Tibial nerve (tissue), 4 donors: ENCODE measurements around the gene PRKCE. TPM values are rescaled to one million over a fixed set of nuclear protein-coding genes. Genes with fewer than 3 reads are reported as not detected.

Source experiments
- DNase-seq, 2 donors: peaks; one replicate each; pipeline ENCODE4 v3.0.0-alpha.2; 2019; ENCODE audit warnings: low spot score in 2 of 2
- H3K27ac ChIP-seq, 4 donors: fragments of 200-600 bp; sonication (generic) in 3 of 4; one replicate each; pipeline ENCODE4 v1.5.1; 2017 to 2019; ENCODE audit warnings: mild to moderate bottlenecking in 1 of 4
- H3K27me3 ChIP-seq, 2 donors: fragments of 200-600 bp; sonication (generic) in 1 of 2; one replicate each; pipeline versions ENCODE4 v1.5.1 to v1.6.0; 2017 to 2019
- H3K36me3 ChIP-seq, 3 donors: fragments of 200-600 bp; sonication (generic); one replicate each; pipeline ENCODE4 v1.5.1; 2018 to 2019
- H3K4me1 ChIP-seq, 4 donors: fragments of 200-600 bp; sonication (generic) in 3 of 4; one replicate each; pipeline ENCODE4 v1.5.1; 2017 to 2019
- H3K4me3 ChIP-seq, 4 donors: fragments of 200-600 bp; sonication (generic) in 3 of 4; one replicate each; pipeline ENCODE4 v1.5.1; 2017 to 2019; ENCODE audit warnings: mild to moderate bottlenecking in 1 of 4, moderate library complexity in 1 of 4
- H3K9me3 ChIP-seq, 4 donors: fragments of 200-600 bp; sonication (generic) in 3 of 4; one replicate each; pipeline ENCODE4 v1.5.1; 2017 to 2019
- EP300 ChIP-seq, 2 donors: sonication (generic); formaldehyde crosslinking; IDR thresholded peaks; one replicate each; pipeline ENCODE4 v1.6.1; 2017; ENCODE audit warnings: antibody characterized with exemption in 2 of 2, mild to moderate bottlenecking in 1 of 2
- POLR2A ChIP-seq, 2 donors: fragments of 450-650 bp; IDR thresholded peaks; one replicate each; pipeline ENCODE4 v1.6.1; 2017; ENCODE audit warnings: antibody characterized with exemption in 2 of 2, mild to moderate bottlenecking in 2 of 2, moderate library complexity in 2 of 2
- WGBS, 2 donors: methylation state at CpG; one replicate each; pipeline ENCODE4 v1.1.5; 2018; 5-methylcytosine and 5-hydroxymethylcytosine counted together
- total RNA-seq, 4 donors: library from RNA; depleted of rRNA; stranded (reverse); fragments of >200 nt; gene quantifications; one replicate each; pipeline ENCODE4 v1.1.0, GENCODE V29; 2016
- TF ChIP-seq, protein P1 (sequence below), 5 experiments: fragments of 200-600 bp in 3 of 5; fragments of 450-650 bp in 2 of 5; sonication (generic) in 3 of 5; IDR thresholded peaks; one replicate each; pipeline ENCODE4 v1.5.1; 2016 to 2019; ENCODE audit warnings: antibody characterized with exemption in 5 of 5, mild to moderate bottlenecking in 3 of 5, moderate library complexity in 2 of 5

PRKCE gene
- total RNA-seq, 4 donors from 2014 or later: 14.4 to 22.4 (median 17.9) TPM

DNA sequence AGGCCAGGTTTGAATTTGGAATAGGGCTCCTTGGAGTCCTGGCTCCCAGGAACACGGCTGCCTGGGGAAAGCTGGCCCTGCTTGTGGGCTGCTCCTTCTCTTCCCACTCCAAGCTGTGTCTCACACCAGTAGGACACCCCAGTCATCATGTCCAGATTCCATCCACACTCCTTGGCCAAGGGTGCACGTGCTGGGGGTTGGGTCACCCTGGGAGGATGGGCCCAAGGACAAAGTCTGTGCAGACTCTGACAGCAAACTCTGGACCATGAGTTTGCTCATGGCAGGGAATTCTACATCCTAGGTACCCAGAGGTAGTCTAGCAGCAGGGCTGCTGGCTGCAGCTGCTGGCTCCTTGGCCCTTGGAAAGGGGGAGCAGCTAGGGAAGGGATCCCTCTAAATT is 543.4 kb downstream of the PRKCE start:
- no peak overlapping the region for H3K27ac ChIP-seq
- WGBS, 2 donors: 65 to 75% methylated on average over 2 of the region's 2 CpGs
- DNase-seq: no peak
- TF ChIP-seq, protein P1, sequence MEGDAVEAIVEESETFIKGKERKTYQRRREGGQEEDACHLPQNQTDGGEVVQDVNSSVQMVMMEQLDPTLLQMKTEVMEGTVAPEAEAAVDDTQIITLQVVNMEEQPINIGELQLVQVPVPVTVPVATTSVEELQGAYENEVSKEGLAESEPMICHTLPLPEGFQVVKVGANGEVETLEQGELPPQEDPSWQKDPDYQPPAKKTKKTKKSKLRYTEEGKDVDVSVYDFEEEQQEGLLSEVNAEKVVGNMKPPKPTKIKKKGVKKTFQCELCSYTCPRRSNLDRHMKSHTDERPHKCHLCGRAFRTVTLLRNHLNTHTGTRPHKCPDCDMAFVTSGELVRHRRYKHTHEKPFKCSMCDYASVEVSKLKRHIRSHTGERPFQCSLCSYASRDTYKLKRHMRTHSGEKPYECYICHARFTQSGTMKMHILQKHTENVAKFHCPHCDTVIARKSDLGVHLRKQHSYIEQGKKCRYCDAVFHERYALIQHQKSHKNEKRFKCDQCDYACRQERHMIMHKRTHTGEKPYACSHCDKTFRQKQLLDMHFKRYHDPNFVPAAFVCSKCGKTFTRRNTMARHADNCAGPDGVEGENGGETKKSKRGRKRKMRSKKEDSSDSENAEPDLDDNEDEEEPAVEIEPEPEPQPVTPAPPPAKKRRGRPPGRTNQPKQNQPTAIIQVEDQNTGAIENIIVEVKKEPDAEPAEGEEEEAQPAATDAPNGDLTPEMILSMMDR (IDR thresholded peaks at IDR 0.05): no peak
- no peak for TF ChIP-seq EP300 (IDR thresholded peaks at IDR 0.05)
- TF ChIP-seq POLR2A (IDR thresholded peaks at IDR 0.05): no peak
- H3K4me3 ChIP-seq: no peak overlapping the region
- no peaks in the 10 kb centered on the region for H3K9me3 ChIP-seq
- no peaks in the 10 kb centered on the region for H3K36me3 ChIP-seq
- H3K4me1 ChIP-seq: no peaks in the 10 kb centered on the region
- H3K27me3 ChIP-seq: no peaks in the 10 kb centered on the region

DNA sequence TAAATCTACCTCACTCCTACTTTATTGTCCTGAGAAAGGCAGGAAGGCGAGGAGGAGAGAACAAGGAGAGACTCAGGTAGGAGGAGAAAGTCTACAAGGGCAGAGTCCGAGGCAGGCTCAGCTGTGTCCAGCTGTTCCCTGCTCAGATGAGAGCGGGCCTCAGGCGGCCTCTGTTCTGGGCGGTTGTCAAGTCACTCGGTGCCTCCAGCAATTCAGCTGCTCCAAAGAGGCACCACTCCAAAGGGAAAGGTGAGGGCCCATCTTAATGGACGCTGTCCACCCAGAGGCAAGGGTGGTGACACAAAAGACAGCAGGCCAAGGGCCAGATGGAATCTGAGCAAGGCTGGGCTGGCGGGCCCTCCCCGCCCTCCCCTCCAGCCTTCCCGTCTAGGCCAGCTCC is 544.3 kb downstream of the PRKCE start:
- H3K4me1 ChIP-seq: peaks cover 0 to 8% (median 0%) of the 10 kb centered on the region in 4 donors
- H3K27ac ChIP-seq: no peak overlapping the region
- 94% methylated on average over 9 to 10 of the region's 10 CpGs for WGBS, 2 donors
- TF ChIP-seq, protein P1 (IDR thresholded peaks at IDR 0.05): no peak
- TF ChIP-seq EP300 (IDR thresholded peaks at IDR 0.05) (no peak), POLR2A (IDR thresholded peaks at IDR 0.05) (no peak)
- H3K4me3 ChIP-seq: no peak overlapping the region
- H3K9me3 ChIP-seq: no peaks in the 10 kb centered on the region
- no peaks in the 10 kb centered on the region for H3K27me3 ChIP-seq
- H3K36me3 ChIP-seq: no peaks in the 10 kb centered on the region
- DNase-seq: no peak

DNA sequence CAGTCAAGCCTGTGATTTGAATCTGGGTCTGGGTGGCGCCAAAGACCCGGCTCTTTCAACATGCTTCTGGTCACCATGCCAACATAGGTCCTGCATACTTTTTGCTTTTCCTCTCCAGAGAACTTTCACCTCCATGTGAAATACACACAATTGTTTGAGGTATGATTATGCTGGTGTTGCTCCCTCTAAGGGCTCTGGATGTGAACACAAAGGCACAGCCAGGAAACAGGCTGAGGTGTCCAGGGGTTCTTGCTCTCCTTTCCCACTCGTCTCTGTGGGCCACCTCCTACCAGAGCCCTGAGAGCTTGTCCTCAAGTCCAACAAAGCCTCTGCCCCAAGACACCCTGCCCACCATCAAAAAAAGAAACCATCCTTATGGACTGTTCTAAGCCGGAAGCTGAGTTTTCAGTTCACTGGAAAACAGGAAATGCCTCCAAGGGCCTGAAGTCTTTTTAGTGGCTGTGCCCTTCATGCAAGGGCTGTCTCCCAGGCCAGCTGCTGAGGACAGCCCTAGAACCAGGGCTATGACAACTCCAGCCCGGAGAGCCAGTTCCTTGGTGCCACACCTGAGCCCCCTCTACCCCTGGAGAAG is 545.5 kb downstream of the PRKCE start:
- H3K9me3 ChIP-seq: peaks cover 0 to 6% (median 0%) of the 10 kb centered on the region in 4 donors
- H3K4me1 ChIP-seq: peaks cover 0 to 9% (median 0%) of the 10 kb centered on the region in 4 donors
- H3K27me3 ChIP-seq: no peaks in the 10 kb centered on the region
- H3K27ac ChIP-seq: no peak overlapping the region
- no peak for DNase-seq
- TF ChIP-seq POLR2A (IDR thresholded peaks at IDR 0.05) (no peak), EP300 (IDR thresholded peaks at IDR 0.05) (no peak)
- TF ChIP-seq, protein P1 (IDR thresholded peaks at IDR 0.05): no peak
- H3K36me3 ChIP-seq: no peaks in the 10 kb centered on the region
- WGBS, 2 donors: 80 to 84% methylated on average over 4 of the region's 5 CpGs
- H3K4me3 ChIP-seq: no peak overlapping the region

DNA sequence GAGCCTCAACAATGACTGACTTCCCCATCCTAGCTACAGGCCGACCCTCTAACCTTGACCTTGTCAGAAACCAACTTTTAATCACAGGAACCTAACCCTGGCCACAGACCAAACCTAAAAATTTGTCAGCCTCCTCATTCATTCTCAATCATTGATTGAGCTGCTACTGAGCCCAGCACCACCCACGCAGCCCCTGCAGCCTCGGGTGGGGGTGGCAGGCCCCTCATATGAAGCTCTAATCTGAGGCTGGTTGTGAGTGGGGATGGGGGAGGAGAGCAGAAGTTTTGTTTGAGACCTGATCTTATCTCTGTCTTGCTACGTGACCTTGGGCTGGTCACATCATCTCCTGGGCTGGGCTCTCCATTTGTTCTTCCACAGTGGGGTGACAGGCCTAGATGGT is 546.2 kb downstream of the PRKCE start:
- peaks cover 0 to 6% (median 0%) of the 10 kb centered on the region in 4 donors for H3K9me3 ChIP-seq
- 84 to 87% methylated on average over 4 of the region's 4 CpGs for whole genome bisulfite sequencing, 2 donors
- no peaks in the 10 kb centered on the region for H3K36me3 ChIP-seq
- H3K4me3 ChIP-seq: no peak overlapping the region
- H3K4me1 ChIP-seq: peaks cover 0 to 9% (median 0%) of the 10 kb centered on the region in 4 donors
- no peak for DNase-seq
- TF ChIP-seq EP300 (IDR thresholded peaks at IDR 0.05): no peak
- TF ChIP-seq, protein P1 (IDR thresholded peaks at IDR 0.05): no peak
- TF ChIP-seq POLR2A (IDR thresholded peaks at IDR 0.05): no peak
- H3K27me3 ChIP-seq: no peaks in the 10 kb centered on the region
- no peak overlapping the region for H3K27ac ChIP-seq

DNA sequence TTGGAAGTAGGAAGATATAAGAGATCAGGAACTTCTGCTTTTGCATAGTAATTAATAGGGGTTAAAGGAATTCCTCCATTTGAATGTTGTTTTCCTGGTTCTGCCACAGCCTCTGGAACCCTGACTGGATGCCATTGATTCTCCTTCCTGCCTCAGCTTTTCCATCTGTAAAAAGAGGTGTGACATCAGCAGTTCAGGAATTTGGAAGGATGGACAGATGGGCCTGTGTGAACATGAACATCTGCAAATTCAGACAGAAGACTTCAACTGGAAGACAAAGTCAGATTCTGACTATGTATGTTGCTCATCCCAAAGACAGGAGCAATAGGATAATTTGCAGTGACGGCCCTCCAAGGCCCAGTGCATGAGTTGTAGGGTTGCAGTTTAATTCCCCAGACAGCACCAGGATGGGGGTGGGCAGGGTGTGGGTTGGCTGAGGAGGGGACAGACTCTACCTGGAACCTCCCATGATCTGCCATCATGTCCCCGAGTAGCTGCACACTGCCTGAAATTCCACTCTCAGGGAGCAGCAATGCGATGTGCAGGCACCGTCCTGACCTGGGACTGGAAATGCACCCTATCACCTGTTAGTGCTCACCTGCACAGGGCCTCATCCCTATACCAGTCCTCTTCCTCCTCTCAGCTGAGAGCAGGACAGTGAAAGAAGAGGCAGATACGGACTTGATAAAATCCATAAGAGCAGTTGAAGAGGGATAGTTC is 546.8 kb downstream of the PRKCE start:
- TF ChIP-seq, protein P1 (IDR thresholded peaks at IDR 0.05): no peak
- TF ChIP-seq POLR2A (IDR thresholded peaks at IDR 0.05): no peak
- TF ChIP-seq EP300 (IDR thresholded peaks at IDR 0.05): no peak
- Histone ChIP-seq H3K4me1 (peaks cover 0 to 9% (median 0%) of the 10 kb centered on the region in 4 donors), H3K9me3 (peaks cover 0 to 6% (median 0%) of the 10 kb centered on the region in 4 donors), H3K27ac (no peak overlapping the region), H3K27me3 (no peaks in the 10 kb centered on the region), H3K4me3 (no peak overlapping the region), H3K36me3 (no peaks in the 10 kb centered on the region)
- DNase-seq: no peak
- 91 to 96% methylated on average over 5 of the region's 5 CpGs for WGBS, 2 donors
